Activated naive CD8-positive, alpha-beta T cell treated with anti-CD3 and anti-CD28 coated beads for 36 hours (primary cell): Measurements from ENCODE around the gene ADSS1. TPM values are rescaled to one million over a fixed set of nuclear protein-coding genes. Genes with fewer than 3 reads are reported as not detected.
"Not testable (repeated sequence)": the region's sequence is repeated elsewhere in the genome, so short reads cannot be mapped to it uniquely, and the experiment has no call there.

Experiments used
- DNase-seq: peaks from one replicate; pipeline ENCODE4 v3.0.0; 2021
- H3K27ac Mint-ChIP-seq: one replicate; pipeline ENCODE4 v1.8.0; 2022; ENCODE audit warnings: mild to moderate bottlenecking, moderate library complexity, mixed read lengths
- H3K27me3 Mint-ChIP-seq: one replicate; pipeline ENCODE4 v1.8.0; 2022; ENCODE audit warnings: mild to moderate bottlenecking, mixed read lengths
- H3K36me3 Mint-ChIP-seq: one replicate; pipeline ENCODE4 v1.8.0; 2021; ENCODE audit warnings: mild to moderate bottlenecking, mixed read lengths
- H3K4me1 Mint-ChIP-seq: one replicate; pipeline ENCODE4 v1.8.0; 2021; ENCODE audit warnings: mixed read lengths
- H3K4me3 Mint-ChIP-seq: one replicate; pipeline ENCODE4 v1.8.0; 2022; ENCODE audit warnings: mild to moderate bottlenecking, moderate library complexity, mixed read lengths
- H3K9me3 Mint-ChIP-seq: one replicate; pipeline ENCODE4 v1.8.0; 2022; ENCODE audit warnings: mixed read lengths
- total RNA-seq, 2 experiments: library from RNA; stranded (reverse); gene quantifications; one replicate each; pipeline ENCODE4 v1.2.3, GENCODE V29; 2021

Gene ADSS1
- total RNA-seq, 2 experiments from 2014 or later: 0.87 to 1.7 TPM

GRCh38 chr14:104717137-104717536, 6.9 kb upstream of the ADSS1 start:
- no peak overlapping the region for H3K4me3 Mint-ChIP-seq
- no peak overlapping the region for H3K27ac Mint-ChIP-seq
- no peak for DNase-seq
- H3K4me1 Mint-ChIP-seq: no peaks in the 10 kb centered on the region
- peaks cover 3% of the 10 kb centered on the region for H3K36me3 Mint-ChIP-seq
- no peaks in the 10 kb centered on the region for H3K9me3 Mint-ChIP-seq
- no peaks in the 10 kb centered on the region for H3K27me3 Mint-ChIP-seq

DNA sequence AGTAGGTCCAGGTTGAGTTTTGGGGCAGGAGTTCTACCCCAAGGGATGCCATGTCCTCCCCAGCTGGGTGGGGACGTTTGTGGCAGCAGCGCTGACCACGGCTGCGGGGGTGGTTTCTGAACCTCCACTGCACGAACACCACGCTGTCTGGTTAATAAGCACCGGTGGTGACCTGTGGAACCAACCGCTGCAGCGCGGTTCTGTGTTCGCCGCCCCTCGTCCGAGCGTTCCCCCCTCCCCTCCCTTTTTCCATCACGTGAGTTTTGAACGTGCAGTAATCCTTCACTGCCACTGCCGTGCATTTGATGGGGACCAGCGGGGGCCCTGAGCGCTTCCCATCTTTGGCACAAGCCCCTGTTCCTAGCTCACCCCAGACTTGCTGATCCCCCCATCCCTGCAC, 6.4 kb upstream of the ADSS1 start:
- no peaks in the 10 kb centered on the region for H3K9me3 Mint-ChIP-seq
- no peaks in the 10 kb centered on the region for H3K27me3 Mint-ChIP-seq
- no peak overlapping the region for H3K27ac Mint-ChIP-seq
- peaks cover 3% of the 10 kb centered on the region for H3K36me3 Mint-ChIP-seq
- no peaks in the 10 kb centered on the region for H3K4me1 Mint-ChIP-seq
- H3K4me3 Mint-ChIP-seq: no peak overlapping the region
- no peak for DNase-seq

DNA sequence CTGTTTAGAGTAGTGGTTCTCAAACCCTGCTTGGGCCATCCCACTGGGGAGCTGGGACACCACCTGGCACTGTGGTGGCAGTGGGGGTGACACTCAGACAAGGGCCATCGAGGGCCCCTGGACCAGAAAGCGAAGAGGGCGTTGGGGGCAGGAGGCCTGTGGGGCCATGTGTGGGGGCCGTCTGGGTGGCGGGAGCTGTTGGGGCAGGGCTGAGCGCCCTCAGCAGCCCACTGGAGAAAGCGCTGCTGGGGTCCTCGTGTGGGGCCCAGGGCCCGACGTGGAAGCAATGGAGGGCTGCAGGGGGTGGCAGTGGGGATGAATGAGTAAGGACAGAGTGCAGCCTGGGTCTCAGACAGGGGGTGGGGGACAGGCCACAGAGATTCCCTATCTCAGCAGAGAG, 5.9 kb upstream of the ADSS1 start:
- DNase-seq: no peak
- H3K4me1 Mint-ChIP-seq: no peaks in the 10 kb centered on the region
- no peak overlapping the region for H3K4me3 Mint-ChIP-seq
- no peaks in the 10 kb centered on the region for H3K27me3 Mint-ChIP-seq
- no peak overlapping the region for H3K27ac Mint-ChIP-seq
- H3K9me3 Mint-ChIP-seq: no peaks in the 10 kb centered on the region
- peaks cover 3% of the 10 kb centered on the region for H3K36me3 Mint-ChIP-seq

- Mint-ChIP-seq H3K27ac (no peak overlapping the region), H3K36me3 (peaks cover 3% of the 10 kb centered on the region), H3K4me1 (no peaks in the 10 kb centered on the region), H3K4me3 (no peak overlapping the region), H3K27me3 (no peaks in the 10 kb centered on the region), H3K9me3 (no peaks in the 10 kb centered on the region)
- no peak for DNase-seq
Observed at GRCh38 chr14:104718871-104719270, 5.2 kb upstream of the ADSS1 start.

DNA sequence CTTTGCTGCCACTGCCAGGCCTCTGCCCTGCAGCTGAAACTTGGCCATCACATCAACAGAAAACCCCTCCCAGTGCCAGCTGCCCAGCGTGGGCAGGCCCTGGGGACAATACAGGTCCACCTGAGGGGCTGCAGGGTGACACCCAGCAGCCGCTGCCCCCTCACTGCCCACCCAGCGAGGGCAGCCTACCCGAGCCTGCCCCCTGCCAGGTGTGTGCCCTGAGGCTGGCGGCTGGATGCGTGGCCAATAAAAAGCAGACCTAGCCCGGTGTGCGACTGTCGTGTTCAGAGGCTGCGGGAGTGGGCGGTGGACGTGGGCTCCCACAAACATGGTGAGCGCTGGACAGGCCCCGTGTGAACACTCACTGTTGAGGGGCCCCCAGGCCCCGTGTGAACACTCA, 4.7 kb upstream of the ADSS1 start:
- DNase-seq: no peak
- peaks cover 3% of the 10 kb centered on the region for H3K36me3 Mint-ChIP-seq
- H3K9me3 Mint-ChIP-seq: no peaks in the 10 kb centered on the region
- H3K27ac Mint-ChIP-seq: no peak overlapping the region
- H3K4me3 Mint-ChIP-seq: no peak overlapping the region
- H3K4me1 Mint-ChIP-seq: no peaks in the 10 kb centered on the region
- H3K27me3 Mint-ChIP-seq: no peaks in the 10 kb centered on the region

DNA sequence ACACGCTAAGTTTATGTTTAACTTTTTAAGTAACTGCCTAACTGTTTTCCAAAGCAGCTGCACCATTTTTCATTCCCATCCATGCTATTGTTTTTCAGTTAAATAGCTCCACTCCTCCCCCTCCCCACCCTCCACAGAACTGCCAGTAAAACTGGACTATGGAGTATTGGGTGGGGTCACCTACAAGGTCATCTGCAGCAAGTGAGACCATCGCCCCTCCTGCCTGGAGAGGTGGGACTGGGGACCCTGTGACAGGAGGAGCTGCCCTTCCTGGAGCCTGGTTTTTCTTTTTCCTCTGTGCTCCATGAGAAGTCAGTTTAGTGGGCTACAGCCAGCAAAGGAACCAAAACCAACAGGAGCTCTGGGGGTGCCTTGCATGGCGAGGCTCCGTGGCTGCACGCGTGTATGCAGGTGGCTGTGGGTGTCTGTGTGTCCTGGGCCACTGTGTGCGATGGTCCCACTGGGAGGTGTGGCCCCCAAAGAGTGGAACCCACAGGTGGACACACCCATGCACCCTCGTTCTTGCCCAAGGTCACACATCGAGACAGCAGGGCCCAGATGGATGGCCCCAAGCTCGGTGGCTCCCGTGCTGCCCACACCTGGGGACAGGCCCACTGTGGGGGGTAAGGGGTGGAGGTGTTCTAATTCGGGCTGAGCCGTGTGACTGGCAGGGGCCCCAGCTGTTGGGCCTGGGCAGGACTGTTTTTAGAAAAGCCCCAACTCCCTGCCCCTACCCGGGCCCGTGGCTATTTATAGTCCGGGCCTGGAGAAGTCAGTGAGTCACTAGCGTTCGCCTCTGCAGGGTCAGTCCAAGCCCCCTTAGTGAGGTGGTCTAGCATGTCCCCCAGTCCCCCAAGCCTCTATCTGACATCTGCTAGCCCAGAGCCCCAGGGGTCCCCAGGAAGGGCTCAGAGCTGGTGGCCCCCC, 2.3 kb upstream of the ADSS1 start:
- no peak for DNase-seq
- H3K4me3 Mint-ChIP-seq: no peak overlapping the region
- H3K9me3 Mint-ChIP-seq: no peaks in the 10 kb centered on the region
- no peaks in the 10 kb centered on the region for H3K36me3 Mint-ChIP-seq
- no peak overlapping the region for H3K27ac Mint-ChIP-seq
- no peaks in the 10 kb centered on the region for H3K27me3 Mint-ChIP-seq
- H3K4me1 Mint-ChIP-seq: no peaks in the 10 kb centered on the region

- Mint-ChIP-seq H3K9me3 (no peaks in the 10 kb centered on the region), H3K4me3 (no peak overlapping the region), H3K27me3 (no peaks in the 10 kb centered on the region), H3K4me1 (no peaks in the 10 kb centered on the region), H3K27ac (no peak overlapping the region), H3K36me3 (no peaks in the 10 kb centered on the region)
- no peak for DNase-seq
Observed at GRCh38 chr14:104722938-104723650, 935 bp upstream of the ADSS1 start.

GRCh38 chr14:104724407-104724980, 465 bp downstream of the ADSS1 start:
- Mint-ChIP-seq H3K9me3 (no peaks in the 10 kb centered on the region), H3K4me1 (no peaks in the 10 kb centered on the region), H3K36me3 (no peaks in the 10 kb centered on the region), H3K27me3 (no peaks in the 10 kb centered on the region), H3K4me3 (peak overlapping the region; percentile 54), H3K27ac (no peak overlapping the region)
- no peak for DNase-seq

DNA sequence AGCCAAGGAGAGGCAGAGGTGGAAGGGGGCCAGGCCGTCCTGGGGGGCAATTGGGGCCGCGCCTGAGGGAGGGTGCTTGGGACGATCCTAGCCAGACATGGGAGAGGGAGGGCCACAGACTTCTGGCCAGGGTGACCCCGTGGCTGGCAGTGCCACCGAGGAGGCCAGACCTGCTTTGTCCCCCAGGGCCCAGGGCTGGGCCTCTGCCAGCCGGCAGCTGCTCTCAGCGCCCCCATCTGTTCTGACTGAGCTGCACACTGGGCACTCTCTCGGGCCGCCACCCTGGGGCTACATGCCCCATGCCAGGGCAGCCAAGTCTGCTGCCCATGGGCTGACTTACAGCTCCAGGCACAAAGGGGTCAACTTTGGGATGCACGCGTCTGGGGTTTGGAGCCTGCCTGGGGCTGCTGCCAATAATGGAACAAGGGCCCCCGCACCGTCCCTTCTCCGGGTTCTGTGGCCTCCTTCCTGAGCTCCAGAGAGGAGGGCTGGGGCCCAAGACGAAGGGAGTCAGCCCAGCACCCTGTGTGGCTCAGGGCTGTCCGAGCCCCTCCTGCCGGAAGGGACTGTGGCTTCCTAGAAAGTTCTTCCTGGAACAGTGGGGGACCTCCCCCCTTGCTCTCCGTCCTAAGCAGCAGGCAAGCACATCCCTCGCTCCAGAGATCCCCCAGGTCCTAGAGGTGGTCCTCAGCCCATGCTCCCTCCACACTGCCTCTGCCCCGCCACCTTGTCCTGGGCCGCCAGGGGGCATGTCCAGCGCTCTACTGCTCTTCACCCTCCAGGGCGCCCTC, 1.1 kb downstream of the ADSS1 start:
- Mint-ChIP-seq H3K4me3 (peak overlapping the region; percentile 54), H3K9me3 (no peaks in the 10 kb centered on the region), H3K4me1 (no peaks in the 10 kb centered on the region)

GRCh38 chr14:104725772-104726548, 1.9 kb downstream of the ADSS1 start:
- Mint-ChIP-seq H3K4me3 (no peak overlapping the region), H3K4me1 (no peaks in the 10 kb centered on the region), H3K27me3 (no peaks in the 10 kb centered on the region), H3K27ac (no peak overlapping the region), H3K36me3 (no peaks in the 10 kb centered on the region), H3K9me3 (no peaks in the 10 kb centered on the region)
- DNase-seq: no peak

More for the DNA sequence above, 1.1 kb downstream of the ADSS1 start:
- Mint-ChIP-seq H3K27me3 (no peaks in the 10 kb centered on the region), H3K36me3 (no peaks in the 10 kb centered on the region), H3K27ac (no peak overlapping the region)
- no peak for DNase-seq

GRCh38 chr14:104726600-104727451, 2.8 kb downstream of the ADSS1 start:
- Mint-ChIP-seq H3K9me3 (no peaks in the 10 kb centered on the region), H3K27ac (no peak overlapping the region), H3K4me1 (no peaks in the 10 kb centered on the region), H3K4me3 (no peak overlapping the region), H3K27me3 (no peaks in the 10 kb centered on the region), H3K36me3 (no peaks in the 10 kb centered on the region)
- DNase-seq: no peak

DNA sequence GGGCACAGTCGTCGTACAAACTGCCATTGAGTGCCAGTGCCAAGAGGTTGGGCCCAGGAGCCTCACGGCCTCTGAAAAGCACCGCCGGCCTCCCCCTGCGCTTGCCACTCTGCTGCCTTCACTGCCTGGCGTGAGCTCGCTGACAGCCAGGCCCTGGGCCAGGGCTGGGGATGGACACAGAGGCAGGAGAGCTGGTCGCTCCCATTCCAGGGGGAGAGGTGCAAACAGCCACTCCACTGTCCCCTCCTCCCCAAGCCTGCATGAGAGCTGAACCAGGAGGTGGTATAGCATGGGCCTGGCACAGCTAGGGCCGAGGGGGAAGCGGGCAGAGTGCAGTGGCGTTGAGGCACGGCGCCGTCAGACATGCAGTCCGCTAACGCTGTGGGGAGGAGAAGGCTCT, 4.6 kb downstream of the ADSS1 start:
- Mint-ChIP-seq H3K4me1 (no peaks in the 10 kb centered on the region), H3K4me3 (no peak overlapping the region), H3K36me3 (no peaks in the 10 kb centered on the region), H3K27me3 (no peaks in the 10 kb centered on the region), H3K9me3 (no peaks in the 10 kb centered on the region), H3K27ac (no peak overlapping the region)
- DNase-seq: no peak

- not testable (repeated sequence) for H3K9me3 Mint-ChIP-seq, DNase-seq, H3K27ac Mint-ChIP-seq, H3K4me1 Mint-ChIP-seq, H3K27me3 Mint-ChIP-seq, H3K4me3 Mint-ChIP-seq, H3K36me3 Mint-ChIP-seq
Observed at GRCh38 chr14:104729176-104729834, 5.3 kb downstream of the ADSS1 start.
